Hepatocyte (in vitro differentiated cells): Measurements from ENCODE around the gene AGBL5.

ENCODE experiments used
- EZH2 ChIP-seq: fragments of 200-600 bp; sonication (generic); IDR thresholded peaks from 2 replicates; pipeline ENCODE4 v1.6.1; 2016; ENCODE audit warnings: antibody characterized with exemption, mild to moderate bottlenecking, borderline replicate concordance
- TF ChIP-seq, protein P1 (sequence below): fragments of 200-600 bp; sonication (generic); IDR thresholded peaks from 2 replicates; pipeline ENCODE4 v1.5.1; 2016; ENCODE audit warnings: antibody characterized with exemption, mild to moderate bottlenecking; ENCODE audit not compliant: poor library complexity

DNA sequence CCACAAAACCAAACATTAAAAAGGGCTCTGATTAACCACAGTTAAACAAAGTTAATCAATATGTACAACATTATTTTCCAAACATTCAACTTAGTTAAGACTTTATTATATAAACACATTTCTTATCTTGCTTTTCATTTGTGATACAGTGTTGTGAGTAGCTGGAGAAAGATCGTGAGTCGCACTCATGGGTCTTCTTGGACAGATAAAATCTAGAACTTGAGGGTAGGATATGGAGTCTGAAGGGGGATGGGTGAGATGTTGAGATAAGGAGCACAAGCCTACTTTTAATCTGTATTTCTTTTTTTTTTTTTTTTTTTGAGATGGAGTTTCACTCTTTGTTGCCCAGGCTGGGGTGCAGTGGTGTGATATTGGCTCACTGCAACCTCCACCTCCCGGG is 41.3 kb upstream of the AGBL5 start:
- TF ChIP-seq, protein P1, sequence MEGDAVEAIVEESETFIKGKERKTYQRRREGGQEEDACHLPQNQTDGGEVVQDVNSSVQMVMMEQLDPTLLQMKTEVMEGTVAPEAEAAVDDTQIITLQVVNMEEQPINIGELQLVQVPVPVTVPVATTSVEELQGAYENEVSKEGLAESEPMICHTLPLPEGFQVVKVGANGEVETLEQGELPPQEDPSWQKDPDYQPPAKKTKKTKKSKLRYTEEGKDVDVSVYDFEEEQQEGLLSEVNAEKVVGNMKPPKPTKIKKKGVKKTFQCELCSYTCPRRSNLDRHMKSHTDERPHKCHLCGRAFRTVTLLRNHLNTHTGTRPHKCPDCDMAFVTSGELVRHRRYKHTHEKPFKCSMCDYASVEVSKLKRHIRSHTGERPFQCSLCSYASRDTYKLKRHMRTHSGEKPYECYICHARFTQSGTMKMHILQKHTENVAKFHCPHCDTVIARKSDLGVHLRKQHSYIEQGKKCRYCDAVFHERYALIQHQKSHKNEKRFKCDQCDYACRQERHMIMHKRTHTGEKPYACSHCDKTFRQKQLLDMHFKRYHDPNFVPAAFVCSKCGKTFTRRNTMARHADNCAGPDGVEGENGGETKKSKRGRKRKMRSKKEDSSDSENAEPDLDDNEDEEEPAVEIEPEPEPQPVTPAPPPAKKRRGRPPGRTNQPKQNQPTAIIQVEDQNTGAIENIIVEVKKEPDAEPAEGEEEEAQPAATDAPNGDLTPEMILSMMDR = no peak
- no peak for TF ChIP-seq EZH2
